ENCODE data around the gene CHRNB1.

Gene CHRNB1

GRCh38 chr17:7483255-7484066 is 38.6 kb downstream of the CHRNB1 start:
- peak; percentile 96 for DNase-seq (ENCODE audit: low read depth, low spot score)

DNA sequence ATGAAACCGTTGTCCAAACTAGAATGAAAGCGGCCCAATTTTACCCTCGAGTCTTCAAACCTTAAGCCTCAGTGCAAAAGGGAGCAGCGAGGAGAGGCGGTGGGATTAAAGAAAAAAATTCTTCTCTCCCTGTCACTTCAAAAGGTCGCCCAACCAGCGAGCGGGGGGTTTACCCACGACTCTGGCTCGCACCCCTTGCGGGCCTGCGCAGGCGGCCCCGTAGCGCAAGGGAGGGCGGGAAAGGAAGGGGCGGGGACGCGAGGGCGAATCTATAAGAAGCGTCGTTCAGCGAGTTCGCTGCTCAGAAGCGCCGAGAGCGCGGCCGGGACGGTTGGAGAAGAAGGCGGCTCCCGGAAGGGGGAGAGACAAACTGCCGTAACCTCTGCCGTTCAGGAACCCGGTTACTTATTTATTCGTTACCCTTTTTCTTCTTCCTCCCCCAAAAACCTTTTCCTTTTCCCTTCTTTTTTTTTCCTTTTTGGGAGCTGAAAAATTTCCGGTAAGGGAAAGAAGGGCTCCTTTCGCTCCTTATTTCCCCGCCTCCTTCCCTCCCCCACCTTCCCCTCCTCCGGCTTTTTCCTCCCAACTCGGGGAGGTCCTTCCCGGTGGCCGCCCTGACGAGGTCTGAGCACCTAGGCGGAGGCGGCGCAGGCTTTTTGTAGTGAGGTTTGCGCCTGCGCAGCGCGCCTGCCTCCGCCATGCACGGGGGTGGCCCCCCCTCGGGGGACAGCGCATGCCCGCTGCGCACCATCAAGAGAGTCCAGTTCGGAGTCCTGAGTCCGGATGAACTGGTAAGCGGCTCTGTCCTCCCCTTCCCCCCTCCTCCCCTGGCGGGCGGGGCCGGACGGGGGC is 39.4 kb downstream of the CHRNB1 start, which contains the start of gene POLR2A:
Gene POLR2A (plus strand): TSS at position 300 of the 852 bp plus-strand sequence.
- DNase-seq (ENCODE audit: low read depth, low spot score): peak; percentile 98

- DNase-seq (ENCODE audit: low read depth, low spot score): no peak
Observed at GRCh38 chr17:7484919-7485377, 40.1 kb downstream of the CHRNB1 start.

DNA sequence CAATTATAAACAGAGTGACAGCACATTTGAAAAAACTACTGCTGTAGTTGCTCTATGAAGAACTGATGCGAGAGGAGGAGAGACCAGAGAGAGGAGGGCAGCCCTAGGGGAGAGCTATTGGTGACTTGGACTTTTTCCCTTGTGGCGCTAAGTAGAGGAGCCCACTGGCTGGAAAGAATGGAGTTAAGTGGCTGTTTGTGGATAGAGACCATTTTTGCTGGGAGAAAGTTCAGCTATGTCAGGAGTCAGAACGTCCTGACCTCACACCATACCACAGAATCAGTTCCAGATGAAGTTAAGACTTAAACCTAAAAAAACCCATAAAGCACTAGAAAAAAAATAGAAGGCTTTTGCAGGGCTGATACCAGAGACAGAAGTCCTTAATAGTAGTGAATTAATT is 41.3 kb downstream of the CHRNB1 start:
- no peak for DNase-seq (ENCODE audit: low read depth, low spot score)

- no peak for DNase-seq (ENCODE audit: low read depth, low spot score)
Observed at GRCh38 chr17:7490144-7490543, 45.3 kb downstream of the CHRNB1 start.

- DNase-seq (ENCODE audit: low read depth, low spot score): no peak
Observed at GRCh38 chr17:7491583-7491982, 46.7 kb downstream of the CHRNB1 start.

DNA sequence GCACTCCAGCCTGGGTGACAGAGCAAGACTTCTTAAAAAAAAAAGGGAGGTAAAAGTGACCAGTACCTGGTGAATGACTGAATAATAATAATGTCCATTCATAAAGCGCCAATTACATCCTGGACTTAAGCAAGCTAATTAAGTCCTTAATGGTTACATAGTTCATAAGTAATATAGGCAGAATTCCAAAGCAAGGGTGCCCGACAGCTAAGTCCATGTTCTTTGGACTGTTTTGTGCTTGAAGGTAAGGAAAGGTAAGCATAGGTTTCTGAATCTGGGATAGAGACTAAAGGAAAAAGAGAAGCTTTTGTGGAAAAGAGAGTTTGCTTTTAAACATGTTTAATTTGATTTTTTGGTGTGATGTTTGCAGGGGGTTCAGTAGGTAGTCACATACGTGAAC is 49.1 kb downstream of the CHRNB1 start:
- DNase-seq (ENCODE audit: low read depth, low spot score): no peak

GRCh38 chr17:7495906-7496434 is 51.1 kb downstream of the CHRNB1 start:
- no peak for DNase-seq (ENCODE audit: low read depth, low spot score)

- DNase-seq (ENCODE audit: low read depth, low spot score): no peak
Observed at GRCh38 chr17:7496470-7497183, 51.8 kb downstream of the CHRNB1 start.

GRCh38 chr17:7497228-7497627 is 52.4 kb downstream of the CHRNB1 start:
- no peak for DNase-seq (ENCODE audit: low read depth, low spot score)

DNA sequence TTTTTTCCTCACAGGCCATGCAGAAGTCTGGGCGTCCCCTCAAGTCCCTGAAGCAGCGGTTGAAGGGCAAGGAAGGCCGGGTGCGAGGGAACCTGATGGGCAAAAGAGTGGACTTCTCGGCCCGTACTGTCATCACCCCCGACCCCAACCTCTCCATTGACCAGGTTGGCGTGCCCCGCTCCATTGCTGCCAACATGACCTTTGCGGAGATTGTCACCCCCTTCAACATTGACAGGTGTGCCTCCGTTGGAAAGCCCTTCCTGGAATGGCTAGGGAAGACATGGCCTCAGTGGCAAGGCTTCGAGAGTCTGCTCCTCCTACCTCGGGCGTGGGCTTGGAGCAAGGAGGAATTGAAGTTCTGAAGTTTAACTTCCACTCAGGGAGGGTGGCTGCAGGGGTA is 52.8 kb downstream of the CHRNB1 start:
- DNase-seq (ENCODE audit: low read depth, low spot score): no peak

GRCh38 chr17:7499161-7499560 is 54.3 kb downstream of the CHRNB1 start:
- no peak for DNase-seq (ENCODE audit: low read depth, low spot score)

GRCh38 chr17:7501729-7502128 is 56.9 kb downstream of the CHRNB1 start:
- no peak for DNase-seq (ENCODE audit: low read depth, low spot score)

- DNase-seq (ENCODE audit: low read depth, low spot score): no peak
Observed at GRCh38 chr17:7502171-7502847, 57.4 kb downstream of the CHRNB1 start.

DNA sequence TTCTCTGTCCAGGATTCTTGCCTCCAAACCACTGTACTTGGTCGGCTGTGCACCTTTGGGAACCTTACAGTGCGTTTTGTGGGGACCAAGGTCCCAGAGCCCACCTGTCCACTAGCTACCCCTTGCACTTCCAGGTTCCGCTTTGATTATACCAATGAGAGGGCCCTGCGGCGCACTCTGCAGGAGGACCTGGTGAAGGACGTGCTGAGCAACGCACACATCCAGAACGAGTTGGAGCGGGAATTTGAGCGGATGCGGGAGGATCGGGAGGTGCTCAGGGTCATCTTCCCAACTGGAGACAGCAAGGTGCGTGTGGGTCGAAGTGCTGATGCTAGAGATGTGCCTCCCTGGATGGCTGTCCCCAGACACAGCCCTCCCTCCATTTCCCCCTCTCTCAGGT is 58.1 kb downstream of the CHRNB1 start:
- DNase-seq (ENCODE audit: low read depth, low spot score): peak; percentile 41

- no peak for DNase-seq (ENCODE audit: low read depth, low spot score)
Observed at GRCh38 chr17:7503521-7503920, 58.7 kb downstream of the CHRNB1 start.

Data from ELF-1 (cell line).